Measurements from ENCODE around the gene AATK. TPM values are rescaled to one million over a fixed set of nuclear protein-coding genes. Genes with fewer than 3 reads are reported as not detected.

Gene AATK
- total and polyA plus RNA-seq, 2 of the 13 experiments (the other 11 are each of a cell fraction or from before 2014, with no cell fraction given) = 2.9 to 8.4 TPM

DNA sequence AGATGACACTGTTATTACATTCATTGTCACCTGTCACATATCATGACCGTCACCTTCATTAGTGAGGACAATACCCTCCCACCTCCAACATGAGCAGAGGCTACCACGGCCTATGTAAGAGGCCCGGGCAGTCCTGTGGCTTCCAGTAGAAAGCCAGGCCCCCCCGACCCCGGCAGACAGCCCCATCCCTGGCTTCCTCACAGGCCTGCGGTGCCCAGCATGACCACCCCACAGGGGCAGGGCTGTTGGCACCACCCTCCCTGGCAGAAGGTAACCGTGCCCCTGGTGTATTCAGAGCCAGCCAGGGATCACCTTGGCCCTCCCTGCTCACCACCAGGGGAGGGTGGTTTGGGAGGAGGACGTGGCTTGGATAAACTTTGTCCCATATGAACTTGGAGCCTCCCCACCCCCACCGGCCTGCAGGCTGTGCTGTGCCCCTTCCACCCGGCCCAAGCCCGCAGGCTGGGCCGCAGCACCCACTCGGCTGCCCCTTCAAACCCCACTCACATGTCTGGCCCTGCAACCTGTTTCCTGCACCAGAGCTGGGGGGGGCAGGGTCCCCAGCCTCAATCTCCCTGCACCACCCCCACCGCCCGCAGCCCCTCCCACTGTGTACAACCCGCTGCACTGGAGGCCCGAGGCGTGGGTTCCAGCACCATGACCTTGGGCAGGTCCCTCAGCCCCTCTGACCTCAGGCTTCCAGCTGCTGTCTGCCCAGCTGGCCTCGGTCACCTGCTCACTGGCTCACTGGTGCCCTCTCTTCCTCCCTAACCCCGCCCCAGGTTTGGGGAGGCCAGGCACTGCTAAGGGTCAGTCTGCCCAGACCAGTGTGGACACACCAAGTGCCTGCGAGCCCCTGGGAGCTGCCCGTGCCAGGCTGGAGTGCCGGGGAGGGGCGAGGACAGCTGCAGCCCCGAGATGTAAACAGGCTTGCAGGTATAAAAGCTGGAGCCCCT lies 12.4 kb upstream of the AATK start (continued):
- TF ChIP-seq ZNF34 (CRISPR knock-in tag; IDR thresholded peaks at IDR 0.05; ENCODE audit: borderline replicate concordance) (no peak), THAP11 (CRISPR knock-in tag; IDR thresholded peaks at IDR 0.05) (no peak), ZNF432 (CRISPR knock-in tag; IDR thresholded peaks at IDR 0.05; ENCODE audit: borderline replicate concordance) (no peak), ZZZ3 (CRISPR knock-in tag; IDR thresholded peaks at IDR 0.05; ENCODE audit: borderline replicate concordance) (no peak), ZNF776 (CRISPR knock-in tag; IDR thresholded peaks at IDR 0.05) (0 out of 2 replicates have a peak, but pooled peaks have one; percentile 26), PAX8 (CRISPR knock-in tag; IDR thresholded peaks at IDR 0.05; ENCODE audit: borderline replicate concordance) (no peak), RFXAP (CRISPR knock-in tag; IDR thresholded peaks at IDR 0.05; ENCODE audit: borderline replicate concordance) (no peak), ZNF577 (CRISPR knock-in tag; IDR thresholded peaks at IDR 0.05; ENCODE audit: borderline replicate concordance, low read depth) (no peak), KDM4B (CRISPR knock-in tag; IDR thresholded peaks at IDR 0.05) (no peak), MAZ (IDR thresholded peaks at IDR 0.05; ENCODE audit: borderline replicate concordance, low read depth, low read length) (no peak), MAZ (CRISPR knock-in tag; IDR thresholded peaks at IDR 0.05; ENCODE audit: low read depth) (peak; percentile 34; the same call in 1 of the 2 replicates)
- TF ChIP-seq, protein P1, sequence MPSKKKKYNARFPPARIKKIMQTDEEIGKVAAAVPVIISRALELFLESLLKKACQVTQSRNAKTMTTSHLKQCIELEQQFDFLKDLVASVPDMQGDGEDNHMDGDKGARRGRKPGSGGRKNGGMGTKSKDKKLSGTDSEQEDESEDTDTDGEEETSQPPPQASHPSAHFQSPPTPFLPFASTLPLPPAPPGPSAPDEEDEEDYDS (CRISPR knock-in tag; IDR thresholded peaks at IDR 0.05) = no peak
- TF ChIP-seq, protein P2, sequence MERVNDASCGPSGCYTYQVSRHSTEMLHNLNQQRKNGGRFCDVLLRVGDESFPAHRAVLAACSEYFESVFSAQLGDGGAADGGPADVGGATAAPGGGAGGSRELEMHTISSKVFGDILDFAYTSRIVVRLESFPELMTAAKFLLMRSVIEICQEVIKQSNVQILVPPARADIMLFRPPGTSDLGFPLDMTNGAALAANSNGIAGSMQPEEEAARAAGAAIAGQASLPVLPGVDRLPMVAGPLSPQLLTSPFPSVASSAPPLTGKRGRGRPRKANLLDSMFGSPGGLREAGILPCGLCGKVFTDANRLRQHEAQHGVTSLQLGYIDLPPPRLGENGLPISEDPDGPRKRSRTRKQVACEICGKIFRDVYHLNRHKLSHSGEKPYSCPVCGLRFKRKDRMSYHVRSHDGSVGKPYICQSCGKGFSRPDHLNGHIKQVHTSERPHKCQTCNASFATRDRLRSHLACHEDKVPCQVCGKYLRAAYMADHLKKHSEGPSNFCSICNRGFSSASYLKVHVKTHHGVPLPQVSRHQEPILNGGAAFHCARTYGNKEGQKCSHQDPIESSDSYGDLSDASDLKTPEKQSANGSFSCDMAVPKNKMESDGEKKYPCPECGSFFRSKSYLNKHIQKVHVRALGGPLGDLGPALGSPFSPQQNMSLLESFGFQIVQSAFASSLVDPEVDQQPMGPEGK (CRISPR knock-in tag; IDR thresholded peaks at IDR 0.05) = peak; percentile 55; the same call in 1 of the 2 replicates
- TF ChIP-seq, protein P3, sequence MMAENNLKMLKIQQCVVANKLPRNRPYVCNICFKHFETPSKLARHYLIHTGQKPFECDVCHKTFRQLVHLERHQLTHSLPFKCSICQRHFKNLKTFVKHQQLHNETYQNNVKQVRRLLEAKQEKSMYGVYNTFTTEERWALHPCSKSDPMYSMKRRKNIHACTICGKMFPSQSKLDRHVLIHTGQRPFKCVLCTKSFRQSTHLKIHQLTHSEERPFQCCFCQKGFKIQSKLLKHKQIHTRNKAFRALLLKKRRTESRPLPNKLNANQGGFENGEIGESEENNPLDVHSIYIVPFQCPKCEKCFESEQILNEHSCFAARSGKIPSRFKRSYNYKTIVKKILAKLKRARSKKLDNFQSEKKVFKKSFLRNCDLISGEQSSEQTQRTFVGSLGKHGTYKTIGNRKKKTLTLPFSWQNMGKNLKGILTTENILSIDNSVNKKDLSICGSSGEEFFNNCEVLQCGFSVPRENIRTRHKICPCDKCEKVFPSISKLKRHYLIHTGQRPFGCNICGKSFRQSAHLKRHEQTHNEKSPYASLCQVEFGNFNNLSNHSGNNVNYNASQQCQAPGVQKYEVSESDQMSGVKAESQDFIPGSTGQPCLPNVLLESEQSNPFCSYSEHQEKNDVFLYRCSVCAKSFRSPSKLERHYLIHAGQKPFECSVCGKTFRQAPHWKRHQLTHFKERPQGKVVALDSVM (CRISPR knock-in tag; IDR thresholded peaks at IDR 0.05) = no peak
- TF ChIP-seq, protein P4, sequence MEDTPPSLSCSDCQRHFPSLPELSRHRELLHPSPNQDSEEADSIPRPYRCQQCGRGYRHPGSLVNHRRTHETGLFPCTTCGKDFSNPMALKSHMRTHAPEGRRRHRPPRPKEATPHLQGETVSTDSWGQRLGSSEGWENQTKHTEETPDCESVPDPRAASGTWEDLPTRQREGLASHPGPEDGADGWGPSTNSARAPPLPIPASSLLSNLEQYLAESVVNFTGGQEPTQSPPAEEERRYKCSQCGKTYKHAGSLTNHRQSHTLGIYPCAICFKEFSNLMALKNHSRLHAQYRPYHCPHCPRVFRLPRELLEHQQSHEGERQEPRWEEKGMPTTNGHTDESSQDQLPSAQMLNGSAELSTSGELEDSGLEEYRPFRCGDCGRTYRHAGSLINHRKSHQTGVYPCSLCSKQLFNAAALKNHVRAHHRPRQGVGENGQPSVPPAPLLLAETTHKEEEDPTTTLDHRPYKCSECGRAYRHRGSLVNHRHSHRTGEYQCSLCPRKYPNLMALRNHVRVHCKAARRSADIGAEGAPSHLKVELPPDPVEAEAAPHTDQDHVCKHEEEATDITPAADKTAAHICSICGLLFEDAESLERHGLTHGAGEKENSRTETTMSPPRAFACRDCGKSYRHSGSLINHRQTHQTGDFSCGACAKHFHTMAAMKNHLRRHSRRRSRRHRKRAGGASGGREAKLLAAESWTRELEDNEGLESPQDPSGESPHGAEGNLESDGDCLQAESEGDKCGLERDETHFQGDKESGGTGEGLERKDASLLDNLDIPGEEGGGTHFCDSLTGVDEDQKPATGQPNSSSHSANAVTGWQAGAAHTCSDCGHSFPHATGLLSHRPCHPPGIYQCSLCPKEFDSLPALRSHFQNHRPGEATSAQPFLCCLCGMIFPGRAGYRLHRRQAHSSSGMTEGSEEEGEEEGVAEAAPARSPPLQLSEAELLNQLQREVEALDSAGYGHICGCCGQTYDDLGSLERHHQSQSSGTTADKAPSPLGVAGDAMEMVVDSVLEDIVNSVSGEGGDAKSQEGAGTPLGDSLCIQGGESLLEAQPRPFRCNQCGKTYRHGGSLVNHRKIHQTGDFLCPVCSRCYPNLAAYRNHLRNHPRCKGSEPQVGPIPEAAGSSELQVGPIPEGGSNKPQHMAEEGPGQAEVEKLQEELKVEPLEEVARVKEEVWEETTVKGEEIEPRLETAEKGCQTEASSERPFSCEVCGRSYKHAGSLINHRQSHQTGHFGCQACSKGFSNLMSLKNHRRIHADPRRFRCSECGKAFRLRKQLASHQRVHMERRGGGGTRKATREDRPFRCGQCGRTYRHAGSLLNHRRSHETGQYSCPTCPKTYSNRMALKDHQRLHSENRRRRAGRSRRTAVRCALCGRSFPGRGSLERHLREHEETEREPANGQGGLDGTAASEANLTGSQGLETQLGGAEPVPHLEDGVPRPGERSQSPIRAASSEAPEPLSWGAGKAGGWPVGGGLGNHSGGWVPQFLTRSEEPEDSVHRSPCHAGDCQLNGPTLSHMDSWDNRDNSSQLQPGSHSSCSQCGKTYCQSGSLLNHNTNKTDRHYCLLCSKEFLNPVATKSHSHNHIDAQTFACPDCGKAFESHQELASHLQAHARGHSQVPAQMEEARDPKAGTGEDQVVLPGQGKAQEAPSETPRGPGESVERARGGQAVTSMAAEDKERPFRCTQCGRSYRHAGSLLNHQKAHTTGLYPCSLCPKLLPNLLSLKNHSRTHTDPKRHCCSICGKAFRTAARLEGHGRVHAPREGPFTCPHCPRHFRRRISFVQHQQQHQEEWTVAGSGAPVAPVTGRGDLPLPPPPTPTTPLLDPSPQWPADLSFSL (CRISPR knock-in tag; IDR thresholded peaks at IDR 0.05) = no peak
- TF ChIP-seq, protein P5, sequence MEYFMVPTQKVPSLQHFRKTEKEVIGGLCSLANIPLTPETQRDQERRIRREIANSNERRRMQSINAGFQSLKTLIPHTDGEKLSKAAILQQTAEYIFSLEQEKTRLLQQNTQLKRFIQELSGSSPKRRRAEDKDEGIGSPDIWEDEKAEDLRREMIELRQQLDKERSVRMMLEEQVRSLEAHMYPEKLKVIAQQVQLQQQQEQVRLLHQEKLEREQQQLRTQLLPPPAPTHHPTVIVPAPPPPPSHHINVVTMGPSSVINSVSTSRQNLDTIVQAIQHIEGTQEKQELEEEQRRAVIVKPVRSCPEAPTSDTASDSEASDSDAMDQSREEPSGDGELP (IDR thresholded peaks at IDR 0.05; ENCODE audit: borderline replicate concordance, low read depth) = peak; percentile 92

Measured in HepG2 (cell line).